Activated CD4-positive, alpha-beta T cell treated with anti-CD3 and anti-CD28 coated beads, Interleukin-2, amount 10 ng/mL, durations not matched to agents 24 days and 14 days (primary cell): ENCODE measurements around the gene SFT2D1. TPM values are rescaled to one million over a fixed set of nuclear protein-coding genes. Genes with fewer than 3 reads are reported as not detected.

Experiments
- DNase-seq: peaks from one replicate; pipeline ENCODE4 v3.0.0; 2022
- H3K27ac Mint-ChIP-seq: one replicate; pipeline ENCODE4 v1.8.0; 2022; ENCODE audit warnings: mild to moderate bottlenecking, mixed read lengths
- H3K27me3 Mint-ChIP-seq: one replicate; pipeline ENCODE4 v1.8.0; 2022; ENCODE audit warnings: mixed read lengths
- H3K36me3 Mint-ChIP-seq: one replicate; pipeline ENCODE4 v1.8.0; 2022; ENCODE audit warnings: low read depth, mild to moderate bottlenecking, mixed read lengths
- H3K4me1 Mint-ChIP-seq: one replicate; pipeline ENCODE4 v1.8.0; 2021; ENCODE audit warnings: mixed read lengths
- H3K4me3 Mint-ChIP-seq: one replicate; pipeline ENCODE4 v1.8.0; 2022; ENCODE audit warnings: mild to moderate bottlenecking, moderate library complexity, mixed read lengths
- H3K9me3 Mint-ChIP-seq: one replicate; pipeline ENCODE4 v1.8.0; 2021; ENCODE audit warnings: mixed read lengths
- intact Hi-C: fragments of 100-400 bp; cut with micrococcal nuclease; formaldehyde crosslinking; loops from one replicate; pipeline ENCODE4 v1.15.1; 2023
- total RNA-seq: library from RNA; stranded (reverse); gene quantifications from 2 replicates; pipeline ENCODE4 v1.2.3, GENCODE V29; 2022

Gene SFT2D1
- total RNA-seq, 1 donor from 2014 or later: 61.2 TPM

DNA sequence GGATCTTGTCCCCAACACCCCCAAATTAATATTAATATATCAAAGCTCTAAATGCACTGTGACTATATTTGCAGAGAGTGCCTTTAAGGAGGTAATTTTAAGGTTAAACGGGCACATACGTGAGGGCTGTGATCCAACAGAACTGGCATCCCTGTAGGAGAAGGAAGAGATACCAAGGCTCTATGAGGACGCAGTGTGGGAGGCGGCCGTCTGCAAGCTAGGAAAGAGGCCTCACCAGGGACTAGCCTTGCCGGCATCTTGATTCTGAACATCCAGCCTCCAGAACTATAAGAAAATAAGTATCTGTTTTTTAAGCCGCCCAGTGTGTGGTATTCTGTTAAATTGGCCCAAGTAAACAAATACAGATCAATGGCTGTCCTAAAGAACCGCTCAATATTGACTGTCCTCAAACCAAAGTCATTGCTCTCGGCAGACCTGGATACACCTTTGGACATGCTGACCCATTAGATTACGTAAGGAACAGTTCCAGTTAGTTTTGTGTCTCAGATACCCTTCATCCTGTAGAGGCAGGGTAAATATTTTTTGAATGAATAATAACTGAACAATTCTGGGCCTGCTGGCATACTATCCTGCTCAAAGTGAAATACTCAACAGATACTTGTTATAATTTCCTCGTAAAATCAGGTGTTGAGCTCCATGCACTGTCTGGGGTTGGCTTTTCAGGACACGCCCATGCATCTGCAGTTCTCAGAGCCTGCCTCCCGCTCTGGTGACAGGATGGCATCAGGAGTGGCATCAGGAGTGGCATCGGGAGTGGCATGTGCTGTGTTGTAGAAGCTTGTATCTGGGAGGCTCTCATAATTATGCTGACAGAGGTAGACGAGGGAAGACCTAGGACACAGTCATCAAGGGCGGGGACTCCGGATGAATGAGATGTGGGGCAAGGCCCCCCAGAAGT, 40.5 kb downstream of the SFT2D1 start:
- Mint-ChIP-seq H3K27me3 (peaks cover 45% of the 10 kb centered on the region), H3K36me3 (no peaks in the 10 kb centered on the region), H3K27ac (no peak overlapping the region), H3K9me3 (no peaks in the 10 kb centered on the region), H3K4me3 (no peak overlapping the region), H3K4me1 (no peaks in the 10 kb centered on the region)
- no peak for DNase-seq
- intact Hi-C loops: no loop called here

DNA sequence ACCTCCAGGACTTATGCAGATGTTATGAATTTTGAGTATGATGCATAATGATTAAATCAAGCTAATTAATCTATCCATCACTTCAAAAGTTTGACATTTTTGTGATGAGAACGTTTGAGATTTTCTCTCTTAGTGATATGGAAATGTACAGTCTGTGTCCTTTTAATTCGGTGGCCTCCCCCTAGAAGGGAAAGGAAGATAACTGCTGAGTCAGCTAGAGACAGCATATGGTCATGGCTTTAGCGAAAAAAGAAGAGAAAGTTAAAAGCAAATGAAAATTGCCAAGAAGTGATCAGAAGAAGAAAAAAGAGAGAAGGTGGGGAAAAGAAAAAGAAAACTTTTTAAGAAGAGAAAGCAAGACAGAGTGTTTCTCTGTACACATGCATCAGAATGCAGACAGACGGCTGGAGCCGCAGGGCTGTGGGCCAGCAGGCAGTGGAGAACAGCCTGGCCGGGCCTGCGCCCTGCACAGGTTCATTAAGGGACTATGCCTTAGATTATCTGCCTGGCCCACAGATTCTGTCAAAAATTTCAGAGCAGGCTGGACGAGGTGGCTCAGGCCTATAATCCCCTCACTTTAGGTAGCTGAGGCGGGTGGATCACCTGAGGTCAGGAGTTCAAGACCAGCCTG, 41.9 kb downstream of the SFT2D1 start:
- intact Hi-C loops: no loop called here
- no peaks in the 10 kb centered on the region for H3K9me3 Mint-ChIP-seq
- DNase-seq: no peak
- no peak overlapping the region for H3K27ac Mint-ChIP-seq
- H3K4me3 Mint-ChIP-seq: no peak overlapping the region
- H3K27me3 Mint-ChIP-seq: peaks cover 37% of the 10 kb centered on the region
- H3K36me3 Mint-ChIP-seq: no peaks in the 10 kb centered on the region
- H3K4me1 Mint-ChIP-seq: no peaks in the 10 kb centered on the region

- H3K9me3 Mint-ChIP-seq: no peaks in the 10 kb centered on the region
- no peak overlapping the region for H3K4me3 Mint-ChIP-seq
- no peak overlapping the region for H3K27ac Mint-ChIP-seq
- intact Hi-C loops: no loop called here
- no peak for DNase-seq
- H3K4me1 Mint-ChIP-seq: no peaks in the 10 kb centered on the region
- peaks cover 27% of the 10 kb centered on the region for H3K27me3 Mint-ChIP-seq
- H3K36me3 Mint-ChIP-seq: no peaks in the 10 kb centered on the region
These were observed 44.7 kb downstream of the SFT2D1 start for GRCh38 chr6:166297606-166298005.

GRCh38 chr6:166296035-166296883, 46.1 kb downstream of the SFT2D1 start:
- no peak overlapping the region for H3K27ac Mint-ChIP-seq
- H3K27me3 Mint-ChIP-seq: peaks cover 28% of the 10 kb centered on the region
- no peak overlapping the region for H3K4me3 Mint-ChIP-seq
- no peak for DNase-seq
- H3K4me1 Mint-ChIP-seq: no peaks in the 10 kb centered on the region
- no peaks in the 10 kb centered on the region for H3K36me3 Mint-ChIP-seq
- H3K9me3 Mint-ChIP-seq: no peaks in the 10 kb centered on the region
- intact Hi-C loops: no loop called here

GRCh38 chr6:166293731-166294584, 48.4 kb downstream of the SFT2D1 start:
- intact Hi-C loops: no loop called here
- Mint-ChIP-seq H3K36me3 (no peaks in the 10 kb centered on the region), H3K27me3 (peaks cover 27% of the 10 kb centered on the region), H3K4me3 (no peak overlapping the region), H3K27ac (no peak overlapping the region), H3K9me3 (no peaks in the 10 kb centered on the region), H3K4me1 (no peaks in the 10 kb centered on the region)
- DNase-seq: no peak

- H3K4me3 Mint-ChIP-seq: no peak overlapping the region
- H3K27me3 Mint-ChIP-seq: peaks cover 24% of the 10 kb centered on the region
- DNase-seq: peak; percentile 67
- H3K9me3 Mint-ChIP-seq: no peaks in the 10 kb centered on the region
- no peaks in the 10 kb centered on the region for H3K36me3 Mint-ChIP-seq
- no peaks in the 10 kb centered on the region for H3K4me1 Mint-ChIP-seq
- intact Hi-C loops: no loop called here
- no peak overlapping the region for H3K27ac Mint-ChIP-seq
These were observed 52.9 kb downstream of the SFT2D1 start for GRCh38 chr6:166289207-166290060.

DNA sequence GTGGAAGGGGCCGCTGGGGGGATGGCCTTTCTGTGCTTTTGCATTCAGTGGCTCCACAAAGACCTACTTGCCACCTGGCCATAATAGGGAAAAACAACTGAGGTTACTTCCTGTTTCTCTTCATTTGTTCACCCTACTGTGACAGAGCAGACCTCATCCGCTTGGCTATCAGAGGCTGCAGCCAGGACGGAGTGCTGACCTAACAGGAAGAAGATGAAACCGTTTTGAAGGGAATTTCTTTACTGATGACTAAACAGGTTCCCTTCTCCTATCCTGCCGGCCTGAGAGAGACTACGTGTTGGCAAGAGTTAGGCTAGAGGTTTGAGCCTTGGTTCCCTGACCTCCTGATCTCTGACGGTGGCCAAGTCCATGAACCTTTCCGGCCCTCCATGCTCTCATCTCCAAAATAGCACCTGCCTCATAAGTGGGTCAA, 55.5 kb downstream of the SFT2D1 start:
- H3K4me3 Mint-ChIP-seq: no peak overlapping the region
- no peaks in the 10 kb centered on the region for H3K4me1 Mint-ChIP-seq
- no peak overlapping the region for H3K27ac Mint-ChIP-seq
- no peak for DNase-seq
- H3K9me3 Mint-ChIP-seq: no peaks in the 10 kb centered on the region
- no peaks in the 10 kb centered on the region for H3K36me3 Mint-ChIP-seq
- intact Hi-C loops: no loop called here
- H3K27me3 Mint-ChIP-seq: peaks cover 13% of the 10 kb centered on the region

DNA sequence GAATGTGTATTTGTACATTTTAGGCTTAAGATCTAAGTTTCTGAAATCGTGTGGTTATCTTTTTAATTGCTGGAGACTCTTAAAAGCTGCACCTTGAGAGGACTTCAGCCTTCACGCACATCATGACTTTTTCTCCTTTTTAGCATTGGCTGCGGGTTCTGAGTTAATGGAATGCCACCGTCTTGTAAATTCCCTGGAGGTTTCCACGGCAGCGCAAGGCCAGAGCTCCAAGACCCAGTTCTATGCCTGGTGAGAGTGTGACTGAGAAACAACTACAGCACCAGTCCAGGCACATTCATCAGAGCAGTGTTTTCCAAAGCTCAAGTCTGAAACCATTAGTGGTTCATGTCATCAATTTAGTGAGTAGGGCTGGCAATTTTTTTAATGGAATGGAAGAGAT, 57.1 kb downstream of the SFT2D1 start:
- intact Hi-C loops: no loop called here

GRCh38 chr6:166284640-166285039, 57.7 kb downstream of the SFT2D1 start:
- no peak for DNase-seq
- no peaks in the 10 kb centered on the region for H3K4me1 Mint-ChIP-seq
- H3K4me3 Mint-ChIP-seq: no peak overlapping the region
- peaks cover 12% of the 10 kb centered on the region for H3K27me3 Mint-ChIP-seq
- intact Hi-C loops: no loop called here
- no peaks in the 10 kb centered on the region for H3K9me3 Mint-ChIP-seq
- no peaks in the 10 kb centered on the region for H3K36me3 Mint-ChIP-seq
- no peak overlapping the region for H3K27ac Mint-ChIP-seq

More for the DNA sequence above, 57.1 kb downstream of the SFT2D1 start:
- Mint-ChIP-seq H3K4me3 (no peak overlapping the region), H3K27me3 (peaks cover 13% of the 10 kb centered on the region), H3K36me3 (no peaks in the 10 kb centered on the region), H3K9me3 (no peaks in the 10 kb centered on the region), H3K4me1 (no peaks in the 10 kb centered on the region), H3K27ac (no peak overlapping the region)
- DNase-seq: no peak

DNA sequence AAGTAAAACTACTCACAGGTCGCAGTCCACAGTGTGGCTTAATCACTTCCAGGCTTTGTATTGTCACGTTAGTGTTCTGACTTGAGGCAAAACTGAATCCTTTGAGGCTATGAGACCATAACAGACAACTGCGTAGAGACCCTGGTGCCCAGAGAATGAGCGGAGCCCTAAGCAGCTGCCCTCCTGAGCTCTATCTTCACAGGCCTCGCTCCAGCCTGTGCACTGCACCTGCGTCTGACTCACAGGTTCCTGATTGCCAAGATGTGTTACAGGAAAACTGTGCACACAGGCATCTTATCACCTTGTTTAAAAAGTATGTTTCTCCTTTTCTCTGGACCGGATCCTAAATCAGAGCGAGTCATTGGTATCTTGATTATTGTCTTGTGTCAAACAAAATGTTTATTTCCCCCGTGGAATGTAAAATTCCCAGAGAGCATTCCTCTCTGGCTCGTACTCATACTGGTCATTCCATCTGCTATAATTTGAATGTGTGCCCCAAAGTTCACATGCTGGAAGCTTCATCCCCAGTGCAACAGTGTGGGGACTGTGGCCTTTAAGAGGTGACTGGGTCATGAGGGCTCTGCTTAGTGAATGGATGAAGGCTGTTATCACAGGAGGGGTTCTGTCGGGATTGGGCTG, 59.8 kb downstream of the SFT2D1 start:
- Mint-ChIP-seq H3K27ac (no peak overlapping the region), H3K4me3 (no peak overlapping the region), H3K9me3 (no peaks in the 10 kb centered on the region), H3K27me3 (peaks cover 13% of the 10 kb centered on the region), H3K36me3 (no peaks in the 10 kb centered on the region), H3K4me1 (no peaks in the 10 kb centered on the region)
- DNase-seq: no peak
- intact Hi-C loops: no loop called here

- H3K4me1 Mint-ChIP-seq: no peaks in the 10 kb centered on the region
- no peak overlapping the region for H3K4me3 Mint-ChIP-seq
- H3K27ac Mint-ChIP-seq: no peak overlapping the region
- no peaks in the 10 kb centered on the region for H3K36me3 Mint-ChIP-seq
- peaks cover 14% of the 10 kb centered on the region for H3K27me3 Mint-ChIP-seq
- DNase-seq: no peak
- intact Hi-C loops: no loop called here
- no peaks in the 10 kb centered on the region for H3K9me3 Mint-ChIP-seq
These were observed 61.2 kb downstream of the SFT2D1 start for GRCh38 chr6:166281104-166281503.

DNA sequence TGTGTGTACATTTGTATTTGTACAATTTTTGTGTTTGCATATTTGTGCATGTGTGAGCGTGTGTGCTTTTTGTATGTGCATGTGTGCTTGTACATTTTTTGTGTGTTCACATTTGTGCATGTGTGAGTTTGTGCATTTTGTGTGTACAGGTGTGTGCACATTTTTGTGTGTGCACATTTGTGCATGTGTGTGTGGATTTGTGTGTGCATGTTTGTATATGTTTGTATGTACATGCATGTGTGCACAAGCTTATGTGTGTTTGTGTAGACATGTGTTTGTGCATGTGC, 63.0 kb downstream of the SFT2D1 start:
- Mint-ChIP-seq H3K36me3 (no peaks in the 10 kb centered on the region), H3K27me3 (peaks cover 10% of the 10 kb centered on the region), H3K27ac (no peak overlapping the region), H3K9me3 (no peaks in the 10 kb centered on the region), H3K4me1 (peaks cover 3% of the 10 kb centered on the region), H3K4me3 (no peak overlapping the region)
- DNase-seq: no peak
- intact Hi-C loops: no loop called here
